ENCODE measurements around the gene ZBED6. TPM values are rescaled to one million over a fixed set of nuclear protein-coding genes. Genes with fewer than 3 reads are reported as not detected.

Gene ZBED6
- total and polyA plus RNA-seq, 10 of the 15 experiments (the other 5 are each of a cell fraction or from before 2014, with no cell fraction given) = 0.13 to 15.9 (median 4.8) TPM

DNA sequence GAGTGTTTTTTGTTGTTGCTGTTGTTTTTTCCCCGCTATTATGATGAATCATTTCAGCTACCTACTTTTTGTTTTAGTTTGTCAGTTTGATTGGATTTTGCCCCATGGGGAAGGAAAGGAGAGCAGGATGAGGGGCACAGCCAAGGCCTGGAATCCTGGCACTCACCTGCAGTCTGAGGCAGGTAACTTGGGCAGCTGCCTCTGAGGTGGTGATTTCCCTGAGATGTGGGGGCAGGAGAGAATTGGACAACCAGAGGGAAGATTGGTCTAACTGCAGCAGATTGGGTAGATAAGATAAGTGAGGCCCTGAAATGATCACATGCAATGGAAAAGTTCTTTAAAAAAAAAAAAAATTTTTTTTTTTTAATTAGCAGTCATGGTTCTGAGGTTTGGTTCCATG, 31.9 kb upstream of the ZBED6 start:
- TF ChIP-seq ATF7 (IDR thresholded peaks at IDR 0.05; ENCODE audit: low read depth) (no peak), STAT3 (IDR thresholded peaks at IDR 0.05; ENCODE audit: low read depth, low read length) (no peak), TBL1XR1 (IDR thresholded peaks at IDR 0.05; ENCODE audit: low read depth, low read length) (no peak), CHD4 (IDR thresholded peaks at IDR 0.05) (no peak), NR2C2 (IDR thresholded peaks at IDR 0.05; ENCODE audit: borderline replicate concordance, control insufficient read depth, insufficient read length, low read depth) (no peak), ZNF622 (IDR thresholded peaks at IDR 0.05) (no peak)
- TF ChIP-seq, protein P1, sequence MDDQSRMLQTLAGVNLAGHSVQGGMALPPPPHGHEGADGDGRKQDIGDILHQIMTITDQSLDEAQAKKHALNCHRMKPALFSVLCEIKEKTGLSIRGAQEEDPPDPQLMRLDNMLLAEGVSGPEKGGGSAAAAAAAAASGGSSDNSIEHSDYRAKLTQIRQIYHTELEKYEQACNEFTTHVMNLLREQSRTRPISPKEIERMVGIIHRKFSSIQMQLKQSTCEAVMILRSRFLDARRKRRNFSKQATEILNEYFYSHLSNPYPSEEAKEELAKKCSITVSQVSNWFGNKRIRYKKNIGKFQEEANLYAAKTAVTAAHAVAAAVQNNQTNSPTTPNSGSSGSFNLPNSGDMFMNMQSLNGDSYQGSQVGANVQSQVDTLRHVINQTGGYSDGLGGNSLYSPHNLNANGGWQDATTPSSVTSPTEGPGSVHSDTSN (IDR thresholded peaks at IDR 0.05; ENCODE audit: insufficient replicate concordance, low read depth, low read length) = no peak
- TF ChIP-seq, protein P2, sequence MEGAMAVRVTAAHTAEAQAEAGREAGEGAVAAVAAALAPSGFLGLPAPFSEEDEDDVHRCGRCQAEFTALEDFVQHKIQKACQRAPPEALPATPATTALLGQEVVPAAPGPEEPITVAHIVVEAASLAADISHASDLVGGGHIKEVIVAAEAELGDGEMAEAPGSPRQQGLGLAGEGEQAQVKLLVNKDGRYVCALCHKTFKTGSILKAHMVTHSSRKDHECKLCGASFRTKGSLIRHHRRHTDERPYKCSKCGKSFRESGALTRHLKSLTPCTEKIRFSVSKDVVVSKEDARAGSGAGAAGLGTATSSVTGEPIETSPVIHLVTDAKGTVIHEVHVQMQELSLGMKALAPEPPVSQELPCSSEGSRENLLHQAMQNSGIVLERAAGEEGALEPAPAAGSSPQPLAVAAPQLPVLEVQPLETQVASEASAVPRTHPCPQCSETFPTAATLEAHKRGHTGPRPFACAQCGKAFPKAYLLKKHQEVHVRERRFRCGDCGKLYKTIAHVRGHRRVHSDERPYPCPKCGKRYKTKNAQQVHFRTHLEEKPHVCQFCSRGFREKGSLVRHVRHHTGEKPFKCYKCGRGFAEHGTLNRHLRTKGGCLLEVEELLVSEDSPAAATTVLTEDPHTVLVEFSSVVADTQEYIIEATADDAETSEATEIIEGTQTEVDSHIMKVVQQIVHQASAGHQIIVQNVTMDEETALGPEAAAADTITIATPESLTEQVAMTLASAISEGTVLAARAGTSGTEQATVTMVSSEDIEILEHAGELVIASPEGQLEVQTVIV (IDR thresholded peaks at IDR 0.05; ENCODE audit: borderline replicate concordance, partially characterized antibody) = no peak
- TF ChIP-seq, protein P3, sequence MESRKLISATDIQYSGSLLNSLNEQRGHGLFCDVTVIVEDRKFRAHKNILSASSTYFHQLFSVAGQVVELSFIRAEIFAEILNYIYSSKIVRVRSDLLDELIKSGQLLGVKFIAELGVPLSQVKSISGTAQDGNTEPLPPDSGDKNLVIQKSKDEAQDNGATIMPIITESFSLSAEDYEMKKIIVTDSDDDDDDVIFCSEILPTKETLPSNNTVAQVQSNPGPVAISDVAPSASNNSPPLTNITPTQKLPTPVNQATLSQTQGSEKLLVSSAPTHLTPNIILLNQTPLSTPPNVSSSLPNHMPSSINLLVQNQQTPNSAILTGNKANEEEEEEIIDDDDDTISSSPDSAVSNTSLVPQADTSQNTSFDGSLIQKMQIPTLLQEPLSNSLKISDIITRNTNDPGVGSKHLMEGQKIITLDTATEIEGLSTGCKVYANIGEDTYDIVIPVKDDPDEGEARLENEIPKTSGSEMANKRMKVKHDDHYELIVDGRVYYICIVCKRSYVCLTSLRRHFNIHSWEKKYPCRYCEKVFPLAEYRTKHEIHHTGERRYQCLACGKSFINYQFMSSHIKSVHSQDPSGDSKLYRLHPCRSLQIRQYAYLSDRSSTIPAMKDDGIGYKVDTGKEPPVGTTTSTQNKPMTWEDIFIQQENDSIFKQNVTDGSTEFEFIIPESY (IDR thresholded peaks at IDR 0.05) = no peak
- TF ChIP-seq, protein P4, sequence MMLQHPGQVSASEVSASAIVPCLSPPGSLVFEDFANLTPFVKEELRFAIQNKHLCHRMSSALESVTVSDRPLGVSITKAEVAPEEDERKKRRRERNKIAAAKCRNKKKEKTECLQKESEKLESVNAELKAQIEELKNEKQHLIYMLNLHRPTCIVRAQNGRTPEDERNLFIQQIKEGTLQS (IDR thresholded peaks at IDR 0.05; ENCODE audit: borderline replicate concordance, extremely low read depth, low read depth, low read length) = no peak
- TF ChIP-seq, protein P5, sequence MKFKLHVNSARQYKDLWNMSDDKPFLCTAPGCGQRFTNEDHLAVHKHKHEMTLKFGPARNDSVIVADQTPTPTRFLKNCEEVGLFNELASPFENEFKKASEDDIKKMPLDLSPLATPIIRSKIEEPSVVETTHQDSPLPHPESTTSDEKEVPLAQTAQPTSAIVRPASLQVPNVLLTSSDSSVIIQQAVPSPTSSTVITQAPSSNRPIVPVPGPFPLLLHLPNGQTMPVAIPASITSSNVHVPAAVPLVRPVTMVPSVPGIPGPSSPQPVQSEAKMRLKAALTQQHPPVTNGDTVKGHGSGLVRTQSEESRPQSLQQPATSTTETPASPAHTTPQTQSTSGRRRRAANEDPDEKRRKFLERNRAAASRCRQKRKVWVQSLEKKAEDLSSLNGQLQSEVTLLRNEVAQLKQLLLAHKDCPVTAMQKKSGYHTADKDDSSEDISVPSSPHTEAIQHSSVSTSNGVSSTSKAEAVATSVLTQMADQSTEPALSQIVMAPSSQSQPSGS (IDR thresholded peaks at IDR 0.05; ENCODE audit: low read length) = no peak
- no TSS peak for BruUV-seq (replicated peaks)
- in situ Hi-C loops (cut with MboI) = no loop called here
- ChIA-PET CTCF (interaction anchor here (1.2 kb wide), 1 partner anchor 12 kb away, joined by 3 read pairs; no protein-coding TSS in a partner anchor), RAD21 (ENCODE audit: unreplicated experiment) (no interaction called here), SMC1A (ENCODE audit: uncharacterized antibody, unreplicated experiment) (interaction anchor here (1.0 to 1.9 kb wide), 2 partner anchors 51 to 55 kb away, joined by 4 to 5 read pairs; no protein-coding TSS in a partner anchor), POLR2A (no interaction called here)
- H2AFZ ChIP-seq (ENCODE audit: control insufficient read depth, low read depth, low read length) = no peak overlapping the region
- H3K9ac ChIP-seq (ENCODE audit: control insufficient read depth, insufficient read depth, low read length) = no peak overlapping the region
- H3K36me3 ChIP-seq (ENCODE audit: control insufficient read depth in 2 of 2, insufficient read depth in 2 of 2, low read length in 1 of 2) = 0 out of 4 replicates have a peak, but pooled peaks cover 0 to 2% of the 10 kb centered on the region in 2 experiments
- ATAC-seq (no peak), DNase-seq (ENCODE audit: low read depth, low spot score) (no peak), FAIRE-seq (no peak)
- H3K4me1 ChIP-seq (ENCODE audit: control insufficient read depth, insufficient read depth, low read length) = peaks cover 14% of the 10 kb centered on the region
- H3K27ac ChIP-seq (ENCODE audit: control insufficient read depth, insufficient read depth) = no peak overlapping the region
- no peak overlapping the region for H3K4me2 ChIP-seq (ENCODE audit: control insufficient read depth, insufficient read depth)
- no peaks in the 10 kb centered on the region for H4K20me1 ChIP-seq (ENCODE audit: control insufficient read depth, insufficient read depth)
- intact Hi-C loops (cut with micrococcal nuclease; ENCODE audit: unreplicated experiment) = no loop called here
- H3K79me2 ChIP-seq (ENCODE audit: control insufficient read depth, insufficient read depth, low read length) = peaks cover 15% of the 10 kb centered on the region
- no peaks in the 10 kb centered on the region for H3K27me3 ChIP-seq (replicated peaks in 1 of 2; ENCODE audit: control insufficient read depth in 2 of 2, insufficient read depth in 2 of 2, low read length in 1 of 2)
- WGBS (ENCODE audit: insufficient coverage, insufficient replicate concordance, low lambda C conversion rate, missing lambda C conversion rate) = 90% methylated on average over 1 of the region's 1 CpG
- no peaks in the 10 kb centered on the region for H3K9me3 ChIP-seq (replicated peaks; ENCODE audit: control insufficient read depth, insufficient read depth, low read length)
- no peak overlapping the region for H3K4me3 ChIP-seq
